K562 (cell line): Measurements from ENCODE around the gene STIM1. TPM values are rescaled to one million over a fixed set of nuclear protein-coding genes. Genes with fewer than 3 reads are reported as not detected.

Source experiments
- ATAC-seq: fragments of 200-7000 bp; cut with Tn5 transposase; 3 replicates; pipeline ENCODE4 v1.9.1; 2020; ENCODE audit warnings: moderate library complexity
- BruUV-seq: library from RNA; stranded (reverse); fragments of 400-500 nt; replicated peaks from 2 replicates; lab custom pipeline; 2021; lab: Mats Ljungman, UMichigan
- CTCF ChIA-PET: fragments of 300-600 bp; formaldehyde crosslinking; extraction: SDS; loops from one replicate; lab custom pipeline; 2021; ENCODE audit warnings: low intra/inter-chr PET ratio; lab: Yijun Ruan, JAX
- POLR2A ChIA-PET: fragments of 300-600, 350-650 bp; sonication (Branson Sonifier 250); formaldehyde crosslinking; extraction: SDS; loops from one replicate; lab custom pipeline; 2021; ENCODE audit warnings: antibody characterized with exemption, inconsistent platforms; lab: Yijun Ruan, JAX
- DNase-seq, 4 experiments: peaks; one replicate each; pipeline versions ENCODE4 v3.0.0 to v3.0.0-alpha.2; 2011 to 2018; ENCODE audit warnings: low spot score in 3 of 4, mixed read lengths in 3 of 4; ENCODE audit errors: extremely low read depth in 1 of 4
- FAIRE-seq: peaks from 2 replicates; lab custom pipeline; 2011; peaks lifted over from hg19 to GRCh38; lab: Jason Lieb, UNC
- H2AFZ ChIP-seq: 2 replicates; pipeline ENCODE4 v1.6.0; 2011; ENCODE audit warnings: low read depth, low read length, control low read depth, inconsistent platforms
- H3K27ac ChIP-seq: fragments of 200-600 bp; 3 replicates; pipeline ENCODE4 v1.8.0; 2011; ENCODE audit warnings: low read depth, mild to moderate bottlenecking, control low read depth, inconsistent platforms, low read length, moderate library complexity, mixed read lengths; ENCODE audit errors: extremely low read depth
- H3K27me3 ChIP-seq, 2 experiments: fragments of 300-600 bp in 1 of 2; 2 replicates in 1 of 2; 3 replicates in 1 of 2; pipeline versions ENCODE4 v1.6.0 to v1.8.0; 2011; ENCODE audit warnings: inconsistent platforms in 2 of 2, low read length in 2 of 2, mild to moderate bottlenecking in 1 of 2, mixed read lengths in 1 of 2, moderate library complexity in 1 of 2; ENCODE audit not compliant: control insufficient read depth in 2 of 2, insufficient read depth in 2 of 2
- H3K36me3 ChIP-seq: fragments of 300-600 bp; 3 replicates; pipeline ENCODE4 v1.8.0; 2011; ENCODE audit warnings: mild to moderate bottlenecking, low read length, inconsistent platforms; ENCODE audit not compliant: control insufficient read depth, insufficient read depth
- H3K4me1 ChIP-seq, 2 experiments: fragments of 200-600 bp in 1 of 2; replicated peaks in 1 of 2; 2 replicates in 1 of 2; 3 replicates in 1 of 2; pipeline versions ENCODE4 v1.5.1 to v1.8.0; 2011; ENCODE audit warnings: inconsistent platforms in 2 of 2, low read length in 2 of 2, mild to moderate bottlenecking in 1 of 2, mixed read lengths in 1 of 2, moderate library complexity in 1 of 2; ENCODE audit not compliant: control insufficient read depth in 2 of 2, insufficient read depth in 2 of 2
- H3K4me2 ChIP-seq: 2 replicates; pipeline ENCODE4 v1.6.1; 2011; ENCODE audit warnings: low read length, control low read depth, inconsistent platforms, mixed read lengths; ENCODE audit not compliant: insufficient read depth
- H3K4me3 ChIP-seq: fragments of 200-600 bp; sonication (generic), shearing (Covaris generic); 2 replicates; pipeline ENCODE4 v1.5.1; 2016; ENCODE audit warnings: control low read depth, inconsistent platforms
- H3K79me2 ChIP-seq: fragments of 200-600 bp; 3 replicates; pipeline ENCODE4 v1.8.0; 2011; ENCODE audit warnings: low read length, inconsistent platforms; ENCODE audit not compliant: control insufficient read depth, insufficient read depth
- H3K9ac ChIP-seq, 2 experiments: 2 replicates each; pipeline versions ENCODE4 v1.6.0 to v1.6.1; 2011; ENCODE audit warnings: low read depth in 2 of 2, low read length in 2 of 2, control low read depth in 1 of 2, inconsistent platforms in 1 of 2, mild to moderate bottlenecking in 1 of 2, mixed read lengths in 1 of 2; ENCODE audit not compliant: insufficient read depth in 1 of 2
- H3K9me1 ChIP-seq: one replicate; pipeline ENCODE4 v1.6.0; 2011; ENCODE audit warnings: inconsistent platforms, mild to moderate bottlenecking, low read length, moderate library complexity; ENCODE audit not compliant: control insufficient read depth, insufficient read depth
- H3K9me3 ChIP-seq: replicated peaks from 2 replicates; pipeline ENCODE4 v1.5.1; 2011; ENCODE audit warnings: low read depth, low read length, inconsistent platforms; ENCODE audit not compliant: control insufficient read depth, insufficient read depth
- H4K20me1 ChIP-seq: replicated peaks from 2 replicates; pipeline ENCODE4 v1.6.1; 2011; ENCODE audit warnings: low read length, inconsistent platforms, mixed read lengths; ENCODE audit not compliant: control insufficient read depth, insufficient read depth
- ATF2 ChIP-seq: sonication (generic); formaldehyde crosslinking; IDR thresholded peaks from 2 replicates; pipeline ENCODE4 v1.8.1; 2022; ENCODE audit warnings: missing genetic modification reagents
- CREB1 ChIP-seq, 2 experiments: sonication (generic) in 1 of 2; formaldehyde crosslinking in 1 of 2; IDR thresholded peaks; 2 replicates each; pipeline versions ENCODE4 v1.6.1 to v1.8.0; 2012 to 2022; ENCODE audit warnings: inconsistent platforms in 1 of 2, mild to moderate bottlenecking in 1 of 2, missing genetic modification reagents in 1 of 2, moderate library complexity in 1 of 2
- ELF4 ChIP-seq: fragments of 450-650 bp; formaldehyde crosslinking; IDR thresholded peaks from 2 replicates; pipeline ENCODE4 v1.4.0; 2022; ENCODE audit warnings: missing genetic modification characterization
- LEF1 ChIP-seq: fragments of 450-650 bp; IDR thresholded peaks from 2 replicates; pipeline ENCODE4 v1.6.1; 2016; ENCODE audit warnings: mild to moderate bottlenecking
- SIN3A ChIP-seq, 2 experiments: fragments of 150-350 bp in 1 of 2; IDR thresholded peaks; 2 replicates each; pipeline ENCODE4 v1.6.1; 2011 to 2016; ENCODE audit warnings: borderline replicate concordance in 2 of 2, low read depth in 2 of 2, low read length in 2 of 2, mild to moderate bottlenecking in 2 of 2, moderate library complexity in 2 of 2; ENCODE audit not compliant: control insufficient read depth in 1 of 2
- ZC3H4 ChIP-seq: sonication (generic); formaldehyde crosslinking; IDR thresholded peaks from 2 replicates; pipeline ENCODE4 v1.9.0; 2021; ENCODE audit warnings: missing genetic modification reagents, borderline replicate concordance
- in situ Hi-C: fragments of 300-500 bp; cut with MboI; formaldehyde crosslinking; loops from 4 replicates; pipeline ENCODE4 v1.15.0; 2018; ENCODE audit warnings: inconsistent platforms, mixed read lengths
- intact Hi-C: fragments of 100-400 bp; cut with micrococcal nuclease; formaldehyde crosslinking; loops from 2 replicates; pipeline ENCODE4 v1.14.2; 2022
- polyA plus RNA-seq, 8 experiments: library from polyadenylated mRNA; depleted of rRNA in 4 of 8; stranded (reverse) in 5 of 8; unstranded in 3 of 8; fragments of >200 nt; fragmentation: Nextera tagmentation in 2 of 8; fragmentation: Illumina TruSeq in 1 of 8; extraction: Ambion mirVana in 2 of 8; extraction: Trizol in 1 of 8; gene quantifications; 2 replicates each; pipeline versions ENCODE4 v1.2.1 to v1.2.3, GENCODE V29; 2011 to 2014; ENCODE audit warnings: inconsistent platforms in 1 of 8, missing spikeins in 1 of 8
- total RNA-seq, 7 experiments: library from RNA; depleted of rRNA in 6 of 7; stranded (reverse); fragments of >200 nt in 6 of 7; fragmentation: Illumina TruSeq in 2 of 7; extraction: Trizol in 2 of 7; gene quantifications; 2 replicates each; pipeline versions ENCODE4 v1.2.1 to v1.2.3, GENCODE V29; 2011 to 2021; ENCODE audit warnings: low replicate concordance in 1 of 7

The STIM1 gene
- total and polyA plus RNA-seq, 9 of the 15 experiments (the other 6 are each of a cell fraction or from before 2014, with no cell fraction given) = 7.7 to 50.5 (median 22.5) TPM

- H3K9me3 ChIP-seq = no peaks in the 10 kb centered on the region
- H3K27ac ChIP-seq = no peak overlapping the region
- no peaks in the 10 kb centered on the region for H3K9me1 ChIP-seq
- in situ Hi-C loops = no loop called here
- ChIA-PET CTCF (no interaction called here), POLR2A (interaction anchor here (3.0 kb wide), 1 partner anchor 12 kb away, joined by 8 read pairs; no protein-coding TSS in a partner anchor)
- H4K20me1 ChIP-seq = no peaks in the 10 kb centered on the region
- H3K36me3 ChIP-seq = no peaks in the 10 kb centered on the region; the same call in 2 of the 3 replicates
- ATAC-seq (no peak), FAIRE-seq (no peak), DNase-seq (no peak)
- intact Hi-C loops = no loop called here
- no peak overlapping the region for H3K4me2 ChIP-seq
- no peak overlapping the region for H2AFZ ChIP-seq
- H3K27me3 ChIP-seq = no peaks in the 10 kb centered on the region
- H3K9ac ChIP-seq = no peak overlapping the region
- BruUV-seq = no TSS peak
- no peak overlapping the region for H3K4me3 ChIP-seq
- no peaks in the 10 kb centered on the region for H3K79me2 ChIP-seq
- no peaks in the 10 kb centered on the region; a peak in 1 of 5 replicates for H3K4me1 ChIP-seq
- no peak for TF ChIP-seq ATF2 (CRISPR knock-in tag)
- no peak for TF ChIP-seq ZC3H4 (CRISPR knock-in tag)
- no peak for TF ChIP-seq ELF4
- no peak for TF ChIP-seq SIN3A (IDR thresholded peaks at IDR 0.05; ENCODE audit: borderline replicate concordance in 2 of 2, control insufficient read depth in 1 of 2, low read depth in 2 of 2, low read length in 2 of 2)
- no peak for TF ChIP-seq LEF1
- TF ChIP-seq CREB1 (IDR thresholded peaks at IDR 0.05) = no peak
- TF ChIP-seq CREB1 (CRISPR knock-in tag; IDR thresholded peaks at IDR 0.05) = no peak
These were observed 152.7 kb downstream of the STIM1 start for GRCh38 chr11:4008116-4008515.
